RWPE1 (cell line): ENCODE data around the gene SDR39U1.

Experiments
- CTCF ChIA-PET: fragments of 350-600 bp; sonication (Branson Sonifier 250); formaldehyde crosslinking; extraction: SDS; loops from one replicate; lab custom pipeline; 2021; lab: Yijun Ruan, JAX
- POLR2A ChIA-PET: fragments of 400-600 bp; formaldehyde crosslinking; extraction: SDS; loops from one replicate; lab custom pipeline; 2020; ENCODE audit warnings: antibody characterized with exemption; ENCODE audit not compliant: low non-redundant PET; lab: Yijun Ruan, JAX
- DNase-seq: peaks from one replicate; pipeline ENCODE4 v3.0.0; 2012; ENCODE audit warnings: low spot score
- H3K27ac ChIP-seq: fragments of 450-650 bp; 2 replicates; pipeline ENCODE4 v1.5.1; 2017
- TF ChIP-seq, protein P1 (sequence below): fragments of 450-650 bp; conservative IDR thresholded peaks from 2 replicates; pipeline ENCODE4 v1.5.1; 2017; ENCODE audit warnings: low read depth, mild to moderate bottlenecking

SDR39U1 gene

DNA sequence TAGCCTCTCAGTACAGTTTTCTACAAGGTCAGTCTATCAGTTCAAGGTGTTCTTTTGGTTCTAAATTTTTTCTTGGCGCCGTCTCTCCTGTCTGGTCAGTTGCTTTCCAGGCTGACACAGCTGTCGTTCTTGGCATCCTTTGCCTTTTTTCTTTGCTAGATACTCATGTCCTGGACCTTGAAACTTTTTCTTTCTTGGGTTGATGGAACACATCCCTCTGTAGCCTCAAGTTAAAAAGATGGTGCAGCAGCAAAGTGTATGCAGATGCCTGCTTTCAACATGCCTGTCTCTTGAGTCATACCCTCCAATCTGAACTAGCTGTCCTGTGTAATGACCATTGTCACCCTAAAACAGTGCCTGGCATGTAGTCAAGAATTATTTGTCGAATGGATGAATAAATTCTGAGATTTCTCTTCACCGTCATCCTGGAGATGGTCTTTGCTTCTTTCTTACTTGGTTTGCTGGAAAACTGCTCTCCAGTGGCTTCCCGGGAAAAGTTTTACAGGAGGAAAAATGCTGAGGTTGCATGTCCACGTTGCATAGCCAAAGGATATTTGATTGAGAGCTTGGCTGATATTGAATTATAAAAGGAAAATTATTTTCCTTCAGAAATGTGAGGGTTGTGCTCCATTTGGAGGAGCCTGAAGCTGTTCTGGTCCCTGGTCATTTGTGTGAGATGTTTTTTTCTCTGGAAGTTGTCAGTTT, 39.1 kb downstream of the SDR39U1 start:
- no peak overlapping the region for H3K27ac ChIP-seq
- no peak for DNase-seq
- POLR2A ChIA-PET, result no interaction called here
- CTCF ChIA-PET, result interaction anchor here (0.7 to 1.2 kb wide), 3 partner anchors 28 to 560 kb away, joined by 3 to 6 read pairs (median 4); no protein-coding TSS in a partner anchor
- TF ChIP-seq, protein P1, sequence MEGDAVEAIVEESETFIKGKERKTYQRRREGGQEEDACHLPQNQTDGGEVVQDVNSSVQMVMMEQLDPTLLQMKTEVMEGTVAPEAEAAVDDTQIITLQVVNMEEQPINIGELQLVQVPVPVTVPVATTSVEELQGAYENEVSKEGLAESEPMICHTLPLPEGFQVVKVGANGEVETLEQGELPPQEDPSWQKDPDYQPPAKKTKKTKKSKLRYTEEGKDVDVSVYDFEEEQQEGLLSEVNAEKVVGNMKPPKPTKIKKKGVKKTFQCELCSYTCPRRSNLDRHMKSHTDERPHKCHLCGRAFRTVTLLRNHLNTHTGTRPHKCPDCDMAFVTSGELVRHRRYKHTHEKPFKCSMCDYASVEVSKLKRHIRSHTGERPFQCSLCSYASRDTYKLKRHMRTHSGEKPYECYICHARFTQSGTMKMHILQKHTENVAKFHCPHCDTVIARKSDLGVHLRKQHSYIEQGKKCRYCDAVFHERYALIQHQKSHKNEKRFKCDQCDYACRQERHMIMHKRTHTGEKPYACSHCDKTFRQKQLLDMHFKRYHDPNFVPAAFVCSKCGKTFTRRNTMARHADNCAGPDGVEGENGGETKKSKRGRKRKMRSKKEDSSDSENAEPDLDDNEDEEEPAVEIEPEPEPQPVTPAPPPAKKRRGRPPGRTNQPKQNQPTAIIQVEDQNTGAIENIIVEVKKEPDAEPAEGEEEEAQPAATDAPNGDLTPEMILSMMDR, result no peak

DNA sequence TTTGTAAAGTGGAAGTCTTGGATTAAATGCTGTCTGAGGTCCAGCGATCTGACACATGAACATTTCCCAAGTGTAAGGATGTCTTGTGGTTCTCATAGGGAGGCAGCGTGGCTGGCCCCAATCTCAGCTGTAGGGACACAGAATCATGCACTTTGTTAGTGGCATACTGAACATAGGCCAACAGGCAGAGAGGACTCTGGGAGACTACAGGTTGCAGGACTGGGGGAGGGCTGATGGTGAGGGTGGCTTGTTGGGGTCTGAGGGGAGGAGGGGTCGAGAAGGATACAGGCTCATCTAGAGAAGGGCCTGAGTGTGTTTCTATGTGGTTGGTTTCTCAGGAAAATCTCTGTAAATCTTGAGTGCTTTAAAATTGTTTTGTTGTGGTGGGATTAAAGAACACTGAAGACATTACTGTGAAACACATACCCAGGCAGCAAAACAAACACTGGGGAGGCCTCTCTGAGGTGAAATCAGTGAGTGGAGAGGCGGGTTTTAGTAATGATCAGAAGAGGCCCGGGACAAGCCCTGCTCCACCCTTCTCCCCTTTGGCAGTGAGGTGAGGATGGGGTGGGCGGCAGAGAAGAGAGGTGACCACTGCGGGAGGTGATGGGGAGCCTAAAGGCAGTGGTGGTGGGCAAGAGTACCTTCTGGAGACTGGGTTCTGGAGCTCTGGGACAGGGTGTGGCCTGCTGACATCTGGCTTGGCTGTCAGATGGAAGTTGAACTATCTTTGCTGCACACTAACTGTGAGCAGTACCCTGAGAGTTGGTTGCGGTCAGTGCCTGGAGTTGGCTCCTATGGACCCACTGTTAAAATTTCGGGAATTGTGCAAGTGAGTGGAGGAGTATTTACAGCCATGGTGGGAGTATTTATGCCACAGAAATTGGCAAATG, 40.5 kb downstream of the SDR39U1 start:
- TF ChIP-seq, protein P1, result no peak
- no peak overlapping the region for H3K27ac ChIP-seq
- ChIA-PET POLR2A (no interaction called here), CTCF (interaction anchor here (0.6 kb wide), 1 partner anchor 131 kb away, joined by 3 read pairs; the partner anchor contains the start of gene RABGGTA)
- DNase-seq, result no peak

DNA sequence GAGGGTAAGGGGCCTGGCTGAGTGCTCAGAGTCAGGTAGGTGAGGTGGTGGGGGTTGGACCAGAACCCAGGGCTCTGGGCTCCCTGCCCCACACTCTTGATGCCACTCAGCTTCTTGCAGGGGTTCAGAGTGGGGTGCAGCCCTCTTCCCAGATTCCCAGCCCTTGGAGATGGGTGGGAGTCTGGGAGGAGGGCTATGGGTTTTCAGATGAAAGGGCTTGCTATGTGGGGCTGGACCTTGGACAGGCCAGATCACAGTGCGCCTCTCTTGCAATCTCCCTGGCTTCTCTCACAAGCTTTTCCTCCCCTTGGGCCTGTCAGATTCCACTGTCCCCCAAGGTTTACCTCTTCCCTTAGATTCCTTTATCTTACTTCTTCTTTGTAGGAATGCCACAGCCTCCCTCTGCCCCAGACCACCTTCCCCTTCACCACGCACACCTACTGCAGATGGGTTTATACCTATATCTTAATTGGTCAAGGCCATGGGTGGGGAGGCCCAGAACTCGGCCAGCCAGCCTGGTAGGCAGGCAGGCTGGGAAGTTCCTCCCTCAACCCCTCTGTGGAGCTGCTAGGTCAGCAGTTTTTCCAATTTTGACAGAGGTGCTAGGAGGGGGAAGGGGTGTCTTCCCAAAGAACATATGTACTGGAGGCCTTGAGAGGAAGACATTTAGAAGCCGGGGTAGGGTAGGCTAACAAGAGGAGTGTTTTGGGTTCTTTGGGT, 42.4 kb downstream of the SDR39U1 start:
- ChIA-PET CTCF (no interaction called here), POLR2A (no interaction called here)
- TF ChIP-seq, protein P1, result no peak
- H3K27ac ChIP-seq, result no peak overlapping the region
- no peak for DNase-seq

DNA sequence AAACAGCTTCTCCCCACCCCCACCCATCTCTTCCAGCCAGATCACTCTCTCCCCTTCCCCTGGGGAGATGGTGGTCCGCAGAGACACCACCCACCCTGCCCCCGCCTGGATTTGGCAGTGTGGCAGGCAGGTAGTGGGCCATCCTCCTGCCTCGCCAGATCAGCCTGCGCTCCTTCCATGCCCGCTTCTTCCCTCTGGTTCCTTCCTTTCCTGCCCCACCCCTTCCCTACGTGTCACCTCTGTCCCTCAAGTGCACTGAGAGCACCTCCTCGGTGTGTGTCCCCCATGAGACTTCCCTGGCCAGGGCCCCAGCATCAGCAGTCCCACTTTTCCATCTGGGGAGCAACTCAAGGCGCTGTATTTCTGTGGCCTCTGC, 43.1 kb downstream of the SDR39U1 start:
- TF ChIP-seq, protein P1, result no peak
- ChIA-PET POLR2A (no interaction called here), CTCF (no interaction called here)
- no peak for DNase-seq
- no peak overlapping the region for H3K27ac ChIP-seq

DNA sequence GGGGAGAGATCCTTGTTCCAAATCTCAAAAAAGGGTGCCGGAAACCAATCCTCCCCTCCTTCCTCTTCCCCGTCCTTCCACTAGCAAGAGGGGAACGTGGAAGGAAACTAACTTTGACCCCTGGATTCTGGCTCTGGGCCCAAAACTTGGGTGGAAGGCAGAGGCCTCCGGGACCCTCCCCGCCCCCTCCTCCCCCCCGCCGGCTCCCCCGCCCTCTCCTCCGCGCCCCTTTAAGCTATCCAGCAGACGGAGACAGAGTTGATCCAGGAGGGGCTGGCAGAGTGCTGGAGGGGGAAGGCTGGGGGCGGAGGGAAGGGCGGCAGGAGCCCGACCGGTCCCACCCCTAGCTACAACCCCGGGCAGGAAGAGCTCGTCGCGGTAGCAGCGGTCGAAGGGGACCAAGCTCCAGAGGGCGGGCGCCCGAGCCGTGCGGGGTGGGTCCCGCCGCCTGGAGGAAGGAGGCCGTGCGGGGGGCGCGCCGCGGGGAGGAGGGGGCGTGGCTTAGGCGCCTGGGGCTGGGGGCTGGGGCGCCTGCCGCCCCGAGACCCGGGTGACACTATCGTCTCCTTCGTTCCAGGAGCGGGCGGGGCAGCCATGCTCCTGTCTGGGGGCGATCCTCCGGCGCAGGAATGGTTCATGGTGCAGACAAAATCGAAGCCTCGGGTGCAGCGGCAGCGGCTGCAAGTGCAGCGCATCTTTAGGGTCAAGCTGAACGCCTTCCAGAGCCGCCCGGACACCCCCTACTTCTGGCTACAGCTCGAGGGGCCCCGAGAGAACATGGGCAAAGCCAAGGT, 43.7 kb downstream of the SDR39U1 start, which contains the start of gene NYNRIN:
Gene NYNRIN (plus strand): TSS at position 351 of the 794 bp plus-strand sequence. CDS start 244 bp downstream, at position 595.
- no peak within 1 kb of the TSS for H3K27ac ChIP-seq
- TF ChIP-seq, protein P1, result no peak
- no peak for DNase-seq
- CTCF ChIA-PET, result no interaction called here
- POLR2A ChIA-PET, result no interaction called here
